HG02763 (cell line): ENCODE results near the gene FOXF2.
"Not testable (repeated sequence)": the region's sequence is repeated elsewhere in the genome, so short reads cannot be mapped to it uniquely, and the experiment has no call there.

Experiments
- ATAC-seq: cut with Tn5 transposase; IDR thresholded peaks from one replicate; pipeline ENCODE4 v1.9.1; 2021; ENCODE audit warnings: mild to moderate bottlenecking, moderate library complexity; ENCODE audit not compliant: unreplicated experiment

Gene FOXF2

GRCh38 chr6:1389369-1390132 lies at the start of gene FOXF2:
Gene FOXF2, plus strand, starts transcription at chr6:1389576. Its CDS starts 372 bp downstream, at chr6:1389948.
- no peak for ATAC-seq

GRCh38 chr6:1346101-1346500 lies 43.3 kb upstream of the FOXF2 start:
- no peak for ATAC-seq

DNA sequence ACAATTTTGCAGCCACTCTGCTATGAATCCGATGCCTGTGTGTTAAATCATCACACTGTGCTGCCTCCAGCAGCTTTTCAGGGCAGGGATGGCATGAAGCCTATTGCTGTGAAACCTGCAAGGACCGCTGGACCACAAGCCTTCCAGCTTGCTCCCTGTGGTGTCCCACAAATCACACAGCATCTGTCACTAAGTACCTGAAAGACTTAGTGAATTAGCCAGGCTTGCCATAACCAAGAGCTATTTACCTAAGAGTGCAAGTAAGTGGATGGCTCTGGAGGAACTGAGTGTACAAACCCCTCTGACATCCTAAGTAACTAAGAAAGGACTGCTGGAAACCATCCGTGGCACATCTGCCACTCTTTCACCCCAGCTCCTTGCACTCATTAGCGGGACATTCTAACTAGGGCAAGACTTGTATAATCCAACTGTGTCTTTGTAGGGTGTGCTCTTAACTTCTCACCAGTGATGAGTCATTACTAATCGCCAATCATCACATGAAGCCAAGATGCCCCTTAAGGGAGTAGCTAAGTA lies 42.8 kb upstream of the FOXF2 start:
- ATAC-seq, result no peak

- ATAC-seq, result no peak
Measured at GRCh38 chr6:1347161-1347560, 42.2 kb upstream of the FOXF2 start.

DNA sequence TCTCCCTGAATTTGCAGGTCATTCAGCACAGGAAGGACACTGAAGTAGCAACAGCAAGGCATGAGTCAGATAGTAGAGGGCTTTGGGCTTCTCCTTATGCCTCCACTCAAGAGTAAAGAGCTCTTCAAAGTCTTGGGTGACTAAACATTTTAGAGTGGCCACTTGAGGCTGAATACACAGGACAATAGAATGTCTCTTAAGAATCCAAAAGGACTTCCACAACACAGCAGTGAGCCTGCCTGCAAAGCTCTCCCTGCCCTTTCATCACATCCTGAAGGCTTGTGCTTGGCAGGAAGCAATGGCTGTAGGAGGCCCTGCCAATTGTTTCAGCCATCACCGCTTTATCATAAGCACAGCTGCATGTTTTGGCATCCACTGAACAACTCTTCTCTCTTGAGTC lies 40.7 kb upstream of the FOXF2 start:
- ATAC-seq, result no peak

- ATAC-seq, result no peak
Measured at GRCh38 chr6:1349655-1350054, 39.7 kb upstream of the FOXF2 start.

DNA sequence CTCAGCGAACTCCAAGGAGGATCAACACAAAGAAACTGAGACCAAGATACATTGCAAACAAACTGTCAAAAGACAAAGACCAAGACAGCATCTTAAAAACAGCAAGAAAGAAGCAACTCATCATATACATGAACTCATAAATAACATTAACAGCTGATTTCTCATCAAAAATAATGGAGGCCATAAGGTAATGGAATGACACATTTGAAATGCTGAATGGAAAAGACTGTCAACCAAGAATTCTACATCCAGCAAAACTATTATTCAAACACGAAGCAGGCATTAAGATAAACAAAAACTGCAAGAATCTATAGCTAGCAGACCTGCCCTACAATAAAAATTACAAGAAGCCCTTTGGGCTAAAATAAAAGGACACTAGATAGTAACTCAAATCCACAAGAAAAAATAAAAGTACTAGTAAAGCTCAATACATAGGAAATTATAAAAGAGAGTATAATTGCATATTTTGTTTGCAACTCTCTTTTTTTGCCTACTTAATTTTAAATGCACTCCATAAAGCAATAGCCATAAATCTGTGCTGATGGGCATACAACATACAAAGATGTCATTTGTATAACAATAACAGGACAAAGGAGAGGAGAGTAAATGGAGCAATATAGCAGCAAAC lies 37.9 kb upstream of the FOXF2 start:
- no peak for ATAC-seq

DNA sequence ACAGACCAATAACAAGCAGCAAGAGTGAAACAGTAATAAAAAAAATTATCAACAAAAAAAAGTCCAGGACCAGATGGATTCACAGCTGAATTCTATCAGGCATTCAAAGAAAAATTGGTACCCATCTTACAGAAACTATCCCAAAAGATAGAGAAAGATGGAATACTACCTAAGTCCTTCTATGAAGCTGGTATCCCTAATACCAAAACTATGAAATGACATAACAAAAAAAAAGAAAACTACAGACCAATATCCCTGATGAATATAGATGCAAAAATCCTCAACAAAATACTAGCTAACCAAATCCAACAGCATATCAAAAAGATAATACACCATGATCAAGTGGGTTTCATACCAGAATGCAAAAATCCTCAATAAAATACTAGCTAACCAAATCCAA lies 34.3 kb upstream of the FOXF2 start:
- not testable (repeated sequence) for ATAC-seq

GRCh38 chr6:1361717-1362116 lies 27.7 kb upstream of the FOXF2 start:
- ATAC-seq, result not testable (repeated sequence)

GRCh38 chr6:1362643-1363042 lies 26.7 kb upstream of the FOXF2 start:
- no peak for ATAC-seq

- ATAC-seq, result no peak
Measured at GRCh38 chr6:1363298-1363697, 26.1 kb upstream of the FOXF2 start.

GRCh38 chr6:1363729-1364572 lies 25.4 kb upstream of the FOXF2 start:
- no peak for ATAC-seq

DNA sequence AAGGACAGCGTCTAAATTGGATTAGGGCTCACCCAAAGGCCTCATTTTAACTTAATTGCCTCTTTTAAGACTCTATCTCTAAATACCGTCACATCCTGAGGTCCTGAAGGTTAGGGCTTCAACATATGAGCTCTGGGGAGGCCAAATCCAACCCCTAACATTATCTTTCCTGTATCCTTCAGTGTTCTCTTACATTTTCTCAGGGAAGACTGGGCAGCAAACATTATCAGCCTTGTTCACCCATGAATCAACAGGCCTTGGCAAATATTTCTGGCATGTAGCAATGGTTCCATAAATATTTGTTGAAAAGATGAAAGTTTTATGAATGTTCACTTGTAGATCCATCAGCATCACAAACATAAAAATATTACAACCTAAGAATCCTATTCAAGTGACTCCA lies 24.6 kb upstream of the FOXF2 start:
- no peak for ATAC-seq

DNA sequence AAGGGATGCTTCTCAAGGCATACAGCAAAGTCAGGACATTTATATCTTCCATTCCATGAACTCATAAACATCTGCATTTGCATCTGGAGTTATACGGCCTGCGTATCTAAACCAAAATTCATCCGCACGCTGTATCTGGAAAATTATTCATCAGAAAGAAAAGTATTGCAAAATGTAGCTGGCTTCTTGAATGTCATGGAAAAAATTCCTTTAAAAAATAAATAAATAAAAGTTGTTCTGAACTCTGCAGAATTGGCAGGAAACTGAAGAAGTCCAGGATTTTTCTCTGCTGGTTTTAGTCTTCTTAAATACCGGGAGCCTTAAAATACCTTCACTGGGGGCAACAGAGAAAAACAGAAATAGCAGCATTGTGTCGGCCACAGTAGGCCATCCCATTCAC lies 23.7 kb upstream of the FOXF2 start:
- ATAC-seq, result no peak

GRCh38 chr6:1367771-1368170 lies 21.6 kb upstream of the FOXF2 start:
- ATAC-seq, result no peak

DNA sequence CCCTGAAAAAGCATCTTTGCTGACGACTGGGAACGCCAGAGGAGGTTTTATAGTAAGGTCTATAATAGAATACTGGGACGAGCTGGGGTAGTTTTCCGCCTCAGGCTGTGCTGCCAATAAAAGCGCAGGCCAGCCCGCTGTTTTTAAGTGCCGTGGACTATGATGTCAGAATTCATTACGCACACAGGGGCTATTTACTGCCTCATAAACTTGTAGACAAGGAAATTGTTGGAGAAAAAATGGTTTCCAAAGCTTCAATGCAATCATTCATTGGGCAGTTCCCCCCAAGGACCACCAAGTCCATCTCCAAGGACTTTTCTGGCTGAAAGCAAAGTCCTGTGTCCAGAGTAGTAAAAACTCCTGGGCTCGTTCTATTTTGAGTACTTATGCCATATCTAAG lies 20.4 kb upstream of the FOXF2 start:
- no peak for ATAC-seq

- ATAC-seq, result not testable (repeated sequence)
Measured at GRCh38 chr6:1369695-1370094, 19.7 kb upstream of the FOXF2 start.

- no peak for ATAC-seq
Measured at GRCh38 chr6:1371933-1372332, 17.4 kb upstream of the FOXF2 start.

- no peak for ATAC-seq
Measured at GRCh38 chr6:1372690-1373089, 16.7 kb upstream of the FOXF2 start.

GRCh38 chr6:1376653-1377052 lies 12.7 kb upstream of the FOXF2 start:
- no peak for ATAC-seq

GRCh38 chr6:1377526-1377925 lies 11.8 kb upstream of the FOXF2 start:
- ATAC-seq, result no peak
